Measurements from ENCODE around the gene ANKRD40. TPM values are rescaled to one million over a fixed set of nuclear protein-coding genes. Genes with fewer than 3 reads are reported as not detected.

The ANKRD40 gene
- total and polyA plus RNA-seq, 12 donors, result 18.2 to 56.8 (median 42.7) TPM

DNA sequence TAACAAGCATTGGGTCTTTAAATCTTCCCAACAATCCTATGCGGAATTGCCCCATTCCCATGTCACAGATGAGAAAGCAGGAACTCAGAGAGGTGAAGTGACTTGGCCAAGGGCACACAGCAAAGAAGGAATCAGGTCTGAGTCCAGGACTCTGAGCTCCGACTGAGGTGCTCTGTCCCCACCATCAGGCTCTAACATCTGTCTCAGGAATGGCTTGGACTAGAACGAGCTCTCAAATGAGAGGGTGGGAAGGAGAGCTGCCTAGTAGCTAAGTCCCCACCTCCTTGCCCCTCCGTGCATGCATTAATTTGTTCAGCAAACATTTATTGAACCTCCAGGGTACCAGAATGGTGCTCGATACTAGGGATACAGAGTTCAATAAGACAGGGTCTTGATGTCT is 46.4 kb downstream of the ANKRD40 start:
- WGBS, 2 donors, result 89 to 90% methylated on average over 5 of the region's 5 CpGs
- TF ChIP-seq, protein P1, sequence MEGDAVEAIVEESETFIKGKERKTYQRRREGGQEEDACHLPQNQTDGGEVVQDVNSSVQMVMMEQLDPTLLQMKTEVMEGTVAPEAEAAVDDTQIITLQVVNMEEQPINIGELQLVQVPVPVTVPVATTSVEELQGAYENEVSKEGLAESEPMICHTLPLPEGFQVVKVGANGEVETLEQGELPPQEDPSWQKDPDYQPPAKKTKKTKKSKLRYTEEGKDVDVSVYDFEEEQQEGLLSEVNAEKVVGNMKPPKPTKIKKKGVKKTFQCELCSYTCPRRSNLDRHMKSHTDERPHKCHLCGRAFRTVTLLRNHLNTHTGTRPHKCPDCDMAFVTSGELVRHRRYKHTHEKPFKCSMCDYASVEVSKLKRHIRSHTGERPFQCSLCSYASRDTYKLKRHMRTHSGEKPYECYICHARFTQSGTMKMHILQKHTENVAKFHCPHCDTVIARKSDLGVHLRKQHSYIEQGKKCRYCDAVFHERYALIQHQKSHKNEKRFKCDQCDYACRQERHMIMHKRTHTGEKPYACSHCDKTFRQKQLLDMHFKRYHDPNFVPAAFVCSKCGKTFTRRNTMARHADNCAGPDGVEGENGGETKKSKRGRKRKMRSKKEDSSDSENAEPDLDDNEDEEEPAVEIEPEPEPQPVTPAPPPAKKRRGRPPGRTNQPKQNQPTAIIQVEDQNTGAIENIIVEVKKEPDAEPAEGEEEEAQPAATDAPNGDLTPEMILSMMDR (IDR thresholded peaks at IDR 0.05), result no peak
- intact Hi-C loops (cut with DNase I), result no loop called here
- peaks cover 0 to 34% (median 29%) of the 10 kb centered on the region in 9 donors for H3K4me1 ChIP-seq
- no peaks in the 10 kb centered on the region for H3K27me3 ChIP-seq
- H3K36me3 ChIP-seq, result no peaks in the 10 kb centered on the region
- ATAC-seq (no peak), DNase-seq (no peak)
- H3K4me3 ChIP-seq, result no peak overlapping the region
- H3K9me3 ChIP-seq, result no peaks in the 10 kb centered on the region
- H3K27ac ChIP-seq, result peak overlapping the region in 7 of 10 donors; percentile 14 to 80 (median 52)

DNA sequence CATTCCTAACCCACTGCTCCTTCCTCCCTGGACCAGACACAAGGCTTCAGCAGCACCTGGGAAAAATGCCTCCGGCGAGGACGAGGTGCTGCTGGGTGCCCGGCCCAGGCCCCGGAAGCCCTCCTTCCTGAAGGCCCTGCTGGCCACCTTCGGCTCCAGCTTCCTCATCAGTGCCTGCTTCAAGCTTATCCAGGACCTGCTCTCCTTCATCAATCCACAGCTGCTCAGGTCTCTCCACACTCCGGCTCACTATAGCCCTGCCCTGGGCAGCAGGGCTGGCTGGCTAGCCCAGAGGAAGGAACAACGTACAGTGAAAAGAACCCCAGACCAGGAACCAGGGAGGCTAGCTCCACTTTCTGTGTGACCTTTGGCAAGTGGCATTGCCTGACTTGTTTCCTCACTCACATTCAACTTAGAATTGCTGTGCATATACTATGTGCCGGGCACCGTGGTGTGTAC is 46.8 kb downstream of the ANKRD40 start:
- ATAC-seq (peak in 6 of 8 donors; percentile 1 to 54 (median 20)), DNase-seq (no peak)
- Histone ChIP-seq H3K27ac (peak overlapping the region in 9 of 10 donors; percentile 16 to 80 (median 46)), H3K4me1 (peaks cover 0 to 34% (median 29%) of the 10 kb centered on the region in 9 donors), H3K4me3 (no peak overlapping the region), H3K36me3 (no peaks in the 10 kb centered on the region), H3K27me3 (no peaks in the 10 kb centered on the region), H3K9me3 (no peaks in the 10 kb centered on the region)
- WGBS, 2 donors, result 80 to 84% methylated on average over 10 of the region's 10 CpGs
- intact Hi-C loops (cut with DNase I), result no loop called here
- TF ChIP-seq, protein P1 (IDR thresholded peaks at IDR 0.05), result no peak

DNA sequence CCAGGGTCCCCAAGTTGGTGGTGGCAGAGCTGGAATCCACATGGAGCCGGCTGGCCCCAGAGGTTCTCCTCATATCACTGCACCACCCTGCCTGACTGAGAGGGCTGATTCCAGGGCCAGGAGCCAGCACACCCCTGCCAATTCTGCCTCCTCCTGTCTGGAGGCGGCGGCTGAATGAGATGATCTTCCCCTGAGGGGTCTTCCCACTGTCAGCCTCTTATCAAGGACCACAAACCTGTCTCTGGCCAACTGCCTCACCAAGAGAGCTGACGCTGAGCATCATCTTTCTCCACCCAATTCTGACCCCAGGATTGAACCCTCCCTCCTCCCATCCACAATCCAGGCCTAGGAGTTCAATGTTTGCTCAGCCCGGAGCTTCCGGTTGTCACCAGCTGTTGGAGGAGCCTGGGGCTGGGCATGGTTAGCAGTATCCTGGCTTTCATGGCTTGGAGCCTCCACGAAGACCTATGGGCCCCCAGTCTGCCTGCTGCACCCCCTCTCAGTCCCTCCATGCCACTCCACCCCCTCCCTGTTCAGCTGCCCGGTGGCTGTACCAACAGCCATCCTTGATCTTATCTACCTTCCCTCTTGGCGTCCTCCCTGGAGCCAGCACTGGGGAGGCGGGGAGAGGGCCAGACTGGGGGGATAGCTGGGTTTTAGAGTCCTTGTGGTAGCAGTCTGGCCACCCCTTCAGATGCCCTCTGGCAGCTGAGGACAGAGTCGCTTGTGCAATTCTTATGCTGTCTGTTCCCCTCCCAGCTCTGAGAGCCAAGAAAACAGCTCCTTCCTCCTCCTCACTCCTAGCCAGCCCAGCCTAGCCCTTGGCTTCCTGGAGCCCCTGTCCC is 47.5 kb downstream of the ANKRD40 start:
- 36 to 37% methylated on average over 11 of the region's 11 CpGs for WGBS, 2 donors

DNA sequence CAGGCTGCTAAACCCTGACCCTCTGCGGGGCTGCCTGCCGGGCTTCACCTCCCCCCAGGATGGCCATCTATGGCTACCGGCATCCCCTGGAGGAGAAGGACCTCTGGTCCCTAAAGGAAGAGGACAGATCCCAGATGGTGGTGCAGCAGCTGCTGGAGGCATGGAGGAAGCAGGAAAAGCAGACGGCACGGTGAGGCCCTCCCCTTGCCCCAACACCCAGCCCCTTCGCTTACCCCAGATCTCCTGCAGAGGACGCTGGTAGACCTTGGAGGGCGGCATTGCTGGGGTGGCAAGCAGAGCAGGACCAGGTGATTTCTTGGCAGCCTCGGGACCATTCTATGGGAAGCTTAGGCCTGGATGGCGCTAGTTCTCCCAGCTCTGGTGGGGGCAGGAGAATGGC is 48.5 kb downstream of the ANKRD40 start:
- ATAC-seq, result no peak
- H3K27ac ChIP-seq, result no peak overlapping the region
- DNase-seq, result no peak
- H3K4me3 ChIP-seq, result no peak overlapping the region
- intact Hi-C loops (cut with DNase I), result no loop called here
- TF ChIP-seq, protein P1 (IDR thresholded peaks at IDR 0.05), result no peak
- H3K36me3 ChIP-seq, result no peaks in the 10 kb centered on the region
- no peaks in the 10 kb centered on the region for H3K9me3 ChIP-seq
- no peaks in the 10 kb centered on the region for H3K27me3 ChIP-seq
- WGBS, 2 donors, result 76% methylated on average over 10 of the region's 10 CpGs
- H3K4me1 ChIP-seq, result peaks cover 0 to 34% (median 29%) of the 10 kb centered on the region in 9 donors

More for the DNA sequence above, 47.5 kb downstream of the ANKRD40 start:
- Histone ChIP-seq H3K27ac (peak overlapping the region in 9 of 10 donors; percentile 16 to 80 (median 46)), H3K36me3 (no peaks in the 10 kb centered on the region), H3K9me3 (no peaks in the 10 kb centered on the region), H3K4me1 (peaks cover 0 to 34% (median 29%) of the 10 kb centered on the region in 9 donors), H3K27me3 (no peaks in the 10 kb centered on the region), H3K4me3 (no peak overlapping the region)
- intact Hi-C loops (cut with DNase I), result no loop called here
- TF ChIP-seq, protein P1 (IDR thresholded peaks at IDR 0.05), result no peak
- peak; percentile 25 to 82 (median 64) for ATAC-seq
- DNase-seq, result peak in 1 of 2 donors; percentile 59
